MM.1S (cell line): ENCODE data around the gene NAALADL2.

Experiments
- CTCF ChIP-seq: fragments of 300-600 bp; sonication (generic); IDR thresholded peaks from 2 replicates; pipeline ENCODE4 v1.5.1; 2016; ENCODE audit warnings: antibody characterized with exemption, low read length, mixed read lengths
- EZH2 ChIP-seq: fragments of 300-600 bp; sonication (generic); optimal IDR thresholded peaks from 2 replicates; pipeline ENCODE3; 2017; ENCODE audit warnings: low read depth, mild to moderate bottlenecking, antibody characterized with exemption, low read length, mixed read lengths
- EZH2phosphoT487 ChIP-seq: fragments of 300-600 bp; sonication (generic); IDR thresholded peaks from 2 replicates; pipeline ENCODE4 v1.6.1; 2018; ENCODE audit warnings: antibody characterized with exemption, low read length

GRCh38 chr3:174857301-174857700, 1.8 kb upstream of the NAALADL2 start:
- TF ChIP-seq CTCF, result no peak
- no peak for TF ChIP-seq EZH2
- no peak for TF ChIP-seq EZH2phosphoT487
